Body of pancreas (tissue), 4 donors: ENCODE measurements around the gene PLCXD1. TPM values are rescaled to one million over a fixed set of nuclear protein-coding genes. Genes with fewer than 3 reads are reported as not detected.

ENCODE experiments used
- ATAC-seq: fragments of 150-250 bp; one replicate; pipeline ENCODE4 v1.9.1; 2016
- DNase-seq, 4 donors: peaks; one replicate each; pipeline ENCODE4 v3.0.0-alpha.2; 2019
- H3K27ac ChIP-seq, 4 donors: fragments of 200-600 bp; sonication (generic); 1 replicate in 3 of 4; 2 replicates in 1 of 4; pipeline versions ENCODE4 v1.5.1 to v1.6.1; 2016 to 2019; ENCODE audit warnings: mild to moderate bottlenecking in 1 of 4, mixed read lengths in 1 of 4, moderate library complexity in 1 of 4
- H3K27me3 ChIP-seq, 2 donors: fragments of 200-600 bp; sonication (generic); one replicate each; pipeline ENCODE4 v1.6.0; 2016; ENCODE audit warnings: mild to moderate bottlenecking in 1 of 2
- H3K36me3 ChIP-seq, 2 donors: fragments of 200-600 bp; sonication (generic); replicated peaks in 1 of 2; 2 replicates each; pipeline ENCODE4 v1.5.1; 2016; ENCODE audit warnings: low read depth in 2 of 2; ENCODE audit not compliant: insufficient read depth in 1 of 2
- H3K4me1 ChIP-seq: fragments of 200-600 bp; sonication (generic); one replicate; pipeline ENCODE4 v1.6.0; 2016
- H3K4me3 ChIP-seq, 2 donors: fragments of 200-600 bp; sonication (generic); 1 replicate in 1 of 2; 2 replicates in 1 of 2; pipeline ENCODE4 v1.5.1; 2016 to 2019
- H3K9me3 ChIP-seq, 3 donors: fragments of 200-600 bp; sonication (generic); 1 replicate in 2 of 3; 2 replicates in 1 of 3; pipeline ENCODE4 v1.5.1; 2016
- CTCF ChIP-seq, 7 experiments: fragments of 450-650 bp in 4 of 7; fragments of 200-600 bp in 3 of 7; sonication (generic) in 3 of 7; IDR thresholded peaks; one replicate each; pipeline ENCODE4 v1.5.1; 2016 to 2019; ENCODE audit warnings: antibody characterized with exemption in 7 of 7
- POLR2A ChIP-seq, 3 donors: fragments of 450-650 bp; IDR thresholded peaks; one replicate each; pipeline ENCODE4 v1.6.1; 2016; ENCODE audit warnings: antibody characterized with exemption in 3 of 3, mild to moderate bottlenecking in 2 of 3
- WGBS, 2 donors: methylation state at CpG; one replicate each; pipeline ENCODE4 v1.1.5; 2017; 5-methylcytosine and 5-hydroxymethylcytosine counted together
- intact Hi-C: fragments of 100-400 bp; cut with DNase I; formaldehyde crosslinking; loops from one replicate; pipeline ENCODE4 v1.15.1; 2023
- total RNA-seq, 2 donors: library from RNA; depleted of rRNA; stranded (reverse); fragments of >200 nt; gene quantifications; one replicate each; pipeline ENCODE4 v1.1.0, GENCODE V29; 2016

PLCXD1 gene
- total RNA-seq, 2 donors from 2014 or later, result 4.2 to 7.3 TPM

GRCh38 chrX:312621-313331, 31.6 kb downstream of the PLCXD1 start:
- no peak for ATAC-seq
- H3K36me3 ChIP-seq, result peaks cover 3 to 36% of the 10 kb centered on the region in 2 donors
- intact Hi-C loops, result no loop called here
- no peaks in the 10 kb centered on the region for H3K27me3 ChIP-seq
- no peaks in the 10 kb centered on the region for H3K9me3 ChIP-seq
- peaks cover 5% of the 10 kb centered on the region for H3K4me1 ChIP-seq
- no peak for TF ChIP-seq POLR2A (IDR thresholded peaks at IDR 0.05)
- TF ChIP-seq CTCF (IDR thresholded peaks at IDR 0.05), result no peak
- H3K4me3 ChIP-seq, result no peak overlapping the region
- DNase-seq, result no peak
- no peak overlapping the region for H3K27ac ChIP-seq
- WGBS, 2 donors, result 92 to 93% methylated on average over 18 to 48 of the region's 54 CpGs

- no peak overlapping the region for H3K4me3 ChIP-seq
- no peaks in the 10 kb centered on the region for H3K9me3 ChIP-seq
- no peak for TF ChIP-seq CTCF (IDR thresholded peaks at IDR 0.05)
- no peak for TF ChIP-seq POLR2A (IDR thresholded peaks at IDR 0.05)
- WGBS, 2 donors, result 87 to 92% methylated on average over 8 of the region's 8 CpGs
- no peak for DNase-seq
- H3K4me1 ChIP-seq, result peaks cover 5% of the 10 kb centered on the region
- intact Hi-C loops, result no loop called here
- H3K36me3 ChIP-seq, result peaks cover 0 to 36% of the 10 kb centered on the region in 2 donors
- no peak for ATAC-seq
- H3K27me3 ChIP-seq, result no peaks in the 10 kb centered on the region
- no peak overlapping the region for H3K27ac ChIP-seq
Measured at GRCh38 chrX:313546-313945, 32.4 kb downstream of the PLCXD1 start.

- intact Hi-C loops, result no loop called here
- H3K27ac ChIP-seq, result no peak overlapping the region
- peaks cover 5% of the 10 kb centered on the region for H3K4me1 ChIP-seq
- WGBS, 2 donors, result 95 to 97% methylated on average over 11 to 34 of the region's 34 CpGs
- DNase-seq (no peak), ATAC-seq (no peak)
- no peaks in the 10 kb centered on the region for H3K9me3 ChIP-seq
- H3K36me3 ChIP-seq, result peaks cover 0 to 34% of the 10 kb centered on the region in 2 donors
- no peaks in the 10 kb centered on the region for H3K27me3 ChIP-seq
- no peak for TF ChIP-seq POLR2A (IDR thresholded peaks at IDR 0.05)
- TF ChIP-seq CTCF (IDR thresholded peaks at IDR 0.05), result no peak
- no peak overlapping the region for H3K4me3 ChIP-seq
Measured at GRCh38 chrX:314049-314448, 32.9 kb downstream of the PLCXD1 start.

DNA sequence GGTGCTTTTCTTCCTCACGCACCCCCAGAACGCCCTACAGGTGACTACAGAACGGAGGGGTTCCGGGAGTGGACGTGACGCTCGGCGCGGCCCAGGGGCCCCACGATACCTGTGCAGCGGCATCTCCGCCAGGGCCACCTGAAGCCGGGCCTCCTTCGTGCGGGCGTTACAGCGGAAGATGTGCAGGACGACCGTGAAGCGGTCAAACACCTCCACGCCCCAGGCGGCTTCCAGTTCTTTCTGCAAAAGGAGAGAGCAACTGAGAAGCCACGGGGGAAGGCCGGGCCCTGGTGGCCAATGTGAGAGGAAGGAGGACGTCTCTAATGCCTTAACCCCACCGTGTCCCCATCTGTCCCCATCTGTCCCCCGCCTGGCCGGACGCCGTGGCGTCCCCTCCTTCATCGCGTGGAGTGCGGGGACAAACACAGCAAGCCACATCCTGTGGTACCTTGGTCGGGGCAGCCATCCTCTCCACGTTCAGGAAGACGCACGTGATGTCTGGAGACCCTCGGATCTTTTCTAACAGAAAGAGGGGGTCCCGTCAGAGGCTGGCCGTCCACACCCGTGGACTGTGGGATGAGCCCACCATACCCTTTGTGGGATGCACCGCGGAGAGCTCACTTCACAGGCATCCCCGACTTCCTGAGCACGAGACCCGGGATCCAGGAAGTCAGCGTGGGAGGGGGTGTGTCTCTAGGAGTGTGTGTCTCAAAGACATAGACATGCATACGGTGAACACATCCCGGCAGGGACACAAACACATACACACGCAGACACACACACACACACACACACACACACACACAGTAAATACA, 33.8 kb downstream of the PLCXD1 start:
- Histone ChIP-seq H3K27me3 (no peaks in the 10 kb centered on the region), H3K27ac (no peak overlapping the region), H3K4me1 (peaks cover 9% of the 10 kb centered on the region), H3K9me3 (no peaks in the 10 kb centered on the region), H3K4me3 (no peak overlapping the region), H3K36me3 (peaks cover 0 to 29% of the 10 kb centered on the region in 2 donors)
- DNase-seq (peak in 2 of 4 donors; percentile 8 to 14), ATAC-seq (no peak)
- WGBS, 2 donors, result 91 to 96% methylated on average over 34 to 41 of the region's 51 CpGs
- TF ChIP-seq CTCF (IDR thresholded peaks at IDR 0.05) (no peak), POLR2A (IDR thresholded peaks at IDR 0.05) (no peak)
- intact Hi-C loops, result no loop called here
